Stimulated activated CD4-positive, alpha-beta T cell treated with anti-CD3 and anti-CD28 coated beads, Interleukin-12 subunit alpha, Interleukin-12 subunit beta, amount 100 ng/mL, for 48 hours (primary cell): Measurements from ENCODE around the gene RUNX3.
A peak's percentile ranks its signal among the peaks of the same experiment; 100 is the strongest.
"Not testable (repeated sequence)": the region's sequence is repeated elsewhere in the genome, so short reads cannot be mapped to it uniquely, and the experiment has no call there.

Experiments used
- DNase-seq, 3 donors: peaks; one replicate each; pipeline ENCODE4 v3.0.0-alpha.2; 2020; ENCODE audit warnings: low read depth in 2 of 3, low spot score in 1 of 3

Gene RUNX3

GRCh38 chr1:24914226-24915069, 15.6 kb downstream of the RUNX3 start:
- no peak for DNase-seq

GRCh38 chr1:24913616-24914225, 16.4 kb downstream of the RUNX3 start:
- no peak for DNase-seq

GRCh38 chr1:24913274-24913604, 16.8 kb downstream of the RUNX3 start:
- no peak for DNase-seq

GRCh38 chr1:24912376-24913273, 17.5 kb downstream of the RUNX3 start:
- DNase-seq = no peak

- no peak for DNase-seq
Measured at GRCh38 chr1:24911651-24912155, 18.4 kb downstream of the RUNX3 start.

- peak in 1 of 3 donors; percentile 45 for DNase-seq
Measured at GRCh38 chr1:24910751-24911650, 19.1 kb downstream of the RUNX3 start.

GRCh38 chr1:24910210-24910609, 19.9 kb downstream of the RUNX3 start:
- no peak for DNase-seq

- no peak for DNase-seq
Measured at GRCh38 chr1:24909388-24909898, 20.6 kb downstream of the RUNX3 start.

- DNase-seq = no peak
Measured at GRCh38 chr1:24908591-24909259, 21.4 kb downstream of the RUNX3 start.

GRCh38 chr1:24907587-24908294, 22.3 kb downstream of the RUNX3 start:
- not testable (repeated sequence) for DNase-seq

- DNase-seq = no peak
Measured at GRCh38 chr1:24906760-24907490, 23.2 kb downstream of the RUNX3 start.

GRCh38 chr1:24905979-24906720, 23.9 kb downstream of the RUNX3 start:
- no peak for DNase-seq

- no peak for DNase-seq
Measured at GRCh38 chr1:24905355-24905978, 24.6 kb downstream of the RUNX3 start.

- DNase-seq = no peak
Measured at GRCh38 chr1:24904731-24905354, 25.2 kb downstream of the RUNX3 start.

GRCh38 chr1:24903955-24904730, 25.9 kb downstream of the RUNX3 start:
- no peak for DNase-seq

GRCh38 chr1:24903560-24903954, 26.5 kb downstream of the RUNX3 start:
- DNase-seq = no peak
